ENCODE data around the gene CDK1. TPM values are rescaled to one million over a fixed set of nuclear protein-coding genes. Genes with fewer than 3 reads are reported as not detected.
A peak's percentile ranks its signal among the peaks of the same experiment; 100 is the strongest.

Gene CDK1
- total and polyA plus RNA-seq, 2 experiments from 2014 or later = 40.5 to 43.2 TPM

DNA sequence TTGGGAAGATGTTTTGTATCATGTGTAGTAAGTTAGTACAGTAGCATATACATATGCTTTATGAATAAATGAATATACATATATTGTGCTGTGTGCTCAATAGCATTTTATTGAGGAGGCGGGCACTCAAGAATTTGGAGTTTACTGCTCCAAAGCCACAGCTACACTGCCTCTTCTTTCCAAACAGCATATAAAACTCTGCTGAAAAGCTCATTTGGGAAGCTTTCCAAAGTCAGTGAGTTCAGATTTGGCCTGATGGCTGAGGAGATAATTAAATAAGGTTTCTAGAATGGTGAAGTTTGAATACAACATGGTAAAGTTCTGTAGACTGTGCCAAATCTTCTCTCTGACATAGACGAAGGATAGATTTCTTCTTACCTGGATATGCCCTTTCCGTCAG lies 29.8 kb downstream of the CDK1 start:
- no peaks in the 10 kb centered on the region for H3K9me3 ChIP-seq (ENCODE audit: low read depth)
- H3F3A ChIP-seq (ENCODE audit: insufficient read depth) = peaks cover 15% of the 10 kb centered on the region
- H3K9me2 ChIP-seq (ENCODE audit: insufficient read depth) = no peaks in the 10 kb centered on the region
- no peaks in the 10 kb centered on the region for H3K79me2 ChIP-seq (ENCODE audit: insufficient read depth)
- in situ Hi-C loops (cut with MboI) = loop anchor here (25.0 kb wide), 1 partner anchor 929 kb away; no protein-coding TSS in a partner anchor
- peaks cover 6% of the 10 kb centered on the region; the same call in 1 of the 2 replicates for H3K4me1 ChIP-seq (ENCODE audit: insufficient read depth)
- H3K4me3 ChIP-seq = no peak overlapping the region
- TF ChIP-seq EZH2phosphoT487 (IDR thresholded peaks at IDR 0.05; ENCODE audit: insufficient read depth, low read depth) (no peak), EZH2 (IDR thresholded peaks at IDR 0.05; ENCODE audit: insufficient read depth, poor library complexity, severe bottlenecking) (no peak)
- H3K9ac ChIP-seq = no peak overlapping the region
- DNase-seq = no peak
- no peaks in the 10 kb centered on the region for H4K20me1 ChIP-seq (ENCODE audit: insufficient read depth)
- H3K27me3 ChIP-seq (replicated peaks; ENCODE audit: insufficient read depth) = no peaks in the 10 kb centered on the region
- H3K36me3 ChIP-seq (ENCODE audit: low read depth) = no peaks in the 10 kb centered on the region
- 62 to 64% methylated on average over 3 of the region's 3 CpGs for WGBS, 2 experiments (ENCODE audit: low coverage in 1 of 2, low lambda C conversion rate in 2 of 2, missing lambda C conversion rate in 2 of 2)
- no peak overlapping the region for H2AFZ ChIP-seq
- no peak overlapping the region for H3K27ac ChIP-seq
- H3K4me2 ChIP-seq (ENCODE audit: unreplicated experiment) = no peak overlapping the region

DNA sequence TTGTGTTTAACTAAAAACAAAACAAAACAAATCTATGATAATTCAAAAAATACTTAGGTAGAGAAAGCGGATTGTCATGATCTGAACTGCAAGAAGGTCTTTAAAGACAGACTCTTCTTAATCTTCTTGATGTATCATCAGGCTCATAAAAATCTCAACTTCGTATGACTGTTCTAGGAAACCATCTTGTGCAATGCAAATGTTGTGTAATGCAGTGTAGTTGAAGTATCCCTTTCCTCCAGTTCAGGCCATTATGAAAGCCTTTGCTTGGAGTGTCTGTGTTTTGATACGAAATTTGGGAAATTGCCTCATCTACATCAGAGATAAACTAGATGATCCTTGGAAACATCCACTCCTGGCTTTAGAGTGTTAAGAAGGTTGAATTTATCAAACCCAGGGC lies 30.9 kb downstream of the CDK1 start:
- Histone ChIP-seq H3K79me2 (ENCODE audit: insufficient read depth) (no peaks in the 10 kb centered on the region), H3K4me3 (no peak overlapping the region), H3F3A (ENCODE audit: insufficient read depth) (peaks cover 15% of the 10 kb centered on the region), H3K9me3 (ENCODE audit: low read depth) (no peaks in the 10 kb centered on the region), H3K4me1 (ENCODE audit: insufficient read depth) (peaks cover 6% of the 10 kb centered on the region; the same call in 1 of the 2 replicates), H3K27ac (no peak overlapping the region), H2AFZ (no peak overlapping the region), H3K9me2 (ENCODE audit: insufficient read depth) (no peaks in the 10 kb centered on the region), H3K9ac (no peak overlapping the region), H3K27me3 (replicated peaks; ENCODE audit: insufficient read depth) (no peaks in the 10 kb centered on the region), H3K4me2 (ENCODE audit: unreplicated experiment) (peak overlapping the region; percentile 5), H3K36me3 (ENCODE audit: low read depth) (no peaks in the 10 kb centered on the region), H4K20me1 (ENCODE audit: insufficient read depth) (no peaks in the 10 kb centered on the region)
- in situ Hi-C loops (cut with MboI) = loop anchor here (25.0 kb wide), 1 partner anchor 928 kb away; no protein-coding TSS in a partner anchor
- no peak for TF ChIP-seq EZH2 (IDR thresholded peaks at IDR 0.05; ENCODE audit: insufficient read depth, poor library complexity, severe bottlenecking)
- no peak for TF ChIP-seq EZH2phosphoT487 (IDR thresholded peaks at IDR 0.05; ENCODE audit: insufficient read depth, low read depth)
- WGBS, 2 experiments (ENCODE audit: low coverage in 1 of 2, low lambda C conversion rate in 2 of 2, missing lambda C conversion rate in 2 of 2) = 43 to 47% methylated on average over 3 of the region's 3 CpGs
- peak; percentile 85 for DNase-seq

DNA sequence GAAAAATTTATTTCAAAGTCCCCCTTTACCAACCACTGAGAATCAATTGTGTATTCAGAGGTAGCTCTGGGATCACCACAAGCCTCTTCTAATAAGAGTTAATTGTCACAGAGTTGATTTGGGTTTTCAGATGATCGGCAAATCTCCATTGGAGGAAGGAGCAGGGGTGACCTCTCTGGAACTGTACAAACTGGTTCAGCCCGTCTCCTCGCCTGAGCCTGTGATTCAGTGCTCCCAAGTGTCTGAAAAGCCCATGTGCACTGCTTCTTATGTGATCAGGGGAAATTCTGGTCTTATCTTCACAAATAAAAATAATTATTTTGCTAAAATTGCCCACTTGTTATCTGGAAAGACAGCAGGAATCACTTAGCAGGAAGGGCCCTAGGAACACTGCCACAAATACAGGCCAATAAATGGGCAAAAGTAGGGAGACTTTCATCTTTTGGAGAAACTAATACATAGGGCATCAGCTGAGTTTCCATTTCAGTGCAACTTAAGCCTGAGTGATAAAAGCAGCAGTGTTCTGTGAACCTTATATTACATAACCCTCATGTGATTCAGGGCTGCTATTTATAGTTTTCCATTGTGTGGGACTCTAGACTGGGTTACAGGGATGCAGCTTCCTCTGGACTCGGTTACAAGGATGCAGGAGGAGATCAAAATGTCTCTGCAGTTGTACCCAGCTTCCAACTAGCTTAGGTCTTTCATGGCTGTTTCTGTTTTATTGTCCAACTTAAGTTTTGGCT lies 32.3 kb downstream of the CDK1 start:
- H3K27me3 ChIP-seq (replicated peaks; ENCODE audit: insufficient read depth) = no peaks in the 10 kb centered on the region
- H3K9me3 ChIP-seq (ENCODE audit: low read depth) = no peaks in the 10 kb centered on the region
- DNase-seq = peak; percentile 70
- H2AFZ ChIP-seq = no peak overlapping the region
- no peak overlapping the region for H3K27ac ChIP-seq
- no peaks in the 10 kb centered on the region for H3K36me3 ChIP-seq (ENCODE audit: low read depth)
- H3K4me3 ChIP-seq = no peak overlapping the region
- H3K79me2 ChIP-seq (ENCODE audit: insufficient read depth) = no peaks in the 10 kb centered on the region
- no peaks in the 10 kb centered on the region for H4K20me1 ChIP-seq (ENCODE audit: insufficient read depth)
- peaks cover 6% of the 10 kb centered on the region; the same call in 1 of the 2 replicates for H3K4me1 ChIP-seq (ENCODE audit: insufficient read depth)
- H3K9ac ChIP-seq = no peak overlapping the region
- no peak overlapping the region for H3K4me2 ChIP-seq (ENCODE audit: unreplicated experiment)
- H3K9me2 ChIP-seq (ENCODE audit: insufficient read depth) = no peaks in the 10 kb centered on the region
- TF ChIP-seq EZH2 (IDR thresholded peaks at IDR 0.05; ENCODE audit: insufficient read depth, poor library complexity, severe bottlenecking) (no peak), EZH2phosphoT487 (IDR thresholded peaks at IDR 0.05; ENCODE audit: insufficient read depth, low read depth) (no peak)
- peaks cover 15% of the 10 kb centered on the region for H3F3A ChIP-seq (ENCODE audit: insufficient read depth)
- WGBS, 2 experiments (ENCODE audit: low coverage in 1 of 2, low lambda C conversion rate in 2 of 2, missing lambda C conversion rate in 2 of 2) = 42 to 55% methylated on average over 4 of the region's 4 CpGs
- in situ Hi-C loops (cut with MboI) = loop anchor here (10.0 to 25.0 kb wide), 3 partner anchors 154 to 927 kb away; no protein-coding TSS in a partner anchor

DNA sequence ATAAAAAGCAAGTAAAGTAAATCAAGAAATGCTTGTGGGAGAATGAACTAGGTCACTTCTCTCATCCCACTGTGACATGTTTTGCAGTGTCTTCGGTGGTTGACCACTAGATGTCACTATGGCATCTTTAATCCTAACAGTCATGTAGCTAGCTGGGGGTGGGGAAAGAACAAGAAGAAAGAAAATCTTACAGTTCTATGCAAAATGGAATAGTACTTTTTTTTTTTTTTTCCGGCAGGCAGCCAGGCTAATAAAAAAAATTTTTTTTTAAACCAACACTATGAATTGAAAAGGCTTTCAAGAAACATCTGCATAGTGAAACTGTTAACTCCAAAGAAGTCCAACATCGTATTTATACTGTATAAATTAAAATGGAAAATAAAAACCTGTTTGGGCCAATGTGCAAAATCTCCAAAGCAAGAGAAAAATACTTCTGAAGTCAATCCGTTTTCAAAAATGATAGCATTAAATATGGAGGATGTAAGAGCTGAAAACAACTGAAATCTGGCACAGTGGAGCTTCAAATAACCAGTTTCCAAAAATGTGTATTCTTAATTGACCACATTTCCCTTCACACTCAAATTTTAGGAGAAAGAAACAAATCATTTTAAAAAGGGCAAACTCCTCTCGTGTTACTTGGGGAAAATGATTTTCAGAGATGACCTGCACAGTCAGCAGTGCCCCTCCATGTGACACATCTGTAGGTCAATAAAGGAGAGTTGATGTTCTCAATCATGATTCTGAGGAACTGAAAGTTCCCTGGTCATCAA lies 38.5 kb downstream of the CDK1 start:
- H3K9me2 ChIP-seq (ENCODE audit: insufficient read depth) = no peaks in the 10 kb centered on the region
- H3K9ac ChIP-seq = no peak overlapping the region
- H3K4me2 ChIP-seq (ENCODE audit: unreplicated experiment) = peak overlapping the region; percentile 24
- no peaks in the 10 kb centered on the region for H3K9me3 ChIP-seq (ENCODE audit: low read depth)
- peak; percentile 93 for DNase-seq
- 3 to 5% methylated on average over 5 of the region's 5 CpGs for WGBS, 2 experiments (ENCODE audit: low coverage in 1 of 2, low lambda C conversion rate in 2 of 2, missing lambda C conversion rate in 2 of 2)
- H3K36me3 ChIP-seq (ENCODE audit: low read depth) = no peaks in the 10 kb centered on the region
- TF ChIP-seq EZH2 (IDR thresholded peaks at IDR 0.05; ENCODE audit: insufficient read depth, poor library complexity, severe bottlenecking) = no peak
- TF ChIP-seq EZH2phosphoT487 (IDR thresholded peaks at IDR 0.05; ENCODE audit: insufficient read depth, low read depth) = no peak
- in situ Hi-C loops (cut with MboI) = loop anchor here (10.0 to 25.0 kb wide), 3 partner anchors 148 to 920 kb away; no protein-coding TSS in a partner anchor
- H3K27me3 ChIP-seq (replicated peaks; ENCODE audit: insufficient read depth) = no peaks in the 10 kb centered on the region
- peaks cover 43% of the 10 kb centered on the region for H3K4me1 ChIP-seq (ENCODE audit: insufficient read depth)
- no peak overlapping the region for H2AFZ ChIP-seq
- no peaks in the 10 kb centered on the region for H3K79me2 ChIP-seq (ENCODE audit: insufficient read depth)
- no peak overlapping the region for H3K27ac ChIP-seq
- peaks cover 35% of the 10 kb centered on the region for H3F3A ChIP-seq (ENCODE audit: insufficient read depth)
- H4K20me1 ChIP-seq (ENCODE audit: insufficient read depth) = no peaks in the 10 kb centered on the region
- no peak overlapping the region for H3K4me3 ChIP-seq

Data from GM23248 (cell line).